B cell (primary cell): ENCODE data around the gene SERGEF.

Experiments used
- EZH2 ChIP-seq: IDR thresholded peaks from 2 replicates; pipeline ENCODE4 v1.6.1; 2012; ENCODE audit warnings: borderline replicate concordance, low read depth, mild to moderate bottlenecking, moderate library complexity, low read length; ENCODE audit not compliant: insufficient read depth, poor library complexity, severe bottlenecking
- TF ChIP-seq, protein P1 (sequence below): fragments of 200-600 bp; IDR thresholded peaks from one replicate; pipeline ENCODE4 v1.8.0; 2022; ENCODE audit warnings: antibody characterized with exemption, mild to moderate bottlenecking

DNA sequence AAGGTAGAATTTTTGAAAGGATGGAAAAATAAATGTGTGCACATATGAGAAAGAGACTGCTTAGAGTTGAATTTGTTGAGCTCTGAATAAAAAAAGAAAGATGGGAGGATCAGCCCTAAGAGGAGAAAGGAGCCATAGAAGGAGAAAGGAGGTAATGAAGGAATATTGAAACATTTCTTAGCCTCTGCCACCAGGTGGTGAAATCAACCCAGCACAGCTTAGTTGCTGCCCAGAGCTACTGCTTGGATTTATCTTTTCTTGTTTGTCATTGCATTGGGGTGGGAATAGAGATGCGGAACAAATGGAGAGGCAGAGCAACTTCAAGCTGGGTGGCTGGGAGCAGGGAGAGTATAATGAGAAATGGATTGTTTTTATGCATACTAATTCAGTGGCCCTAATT lies 80.4 kb downstream of the SERGEF start:
- TF ChIP-seq, protein P1, sequence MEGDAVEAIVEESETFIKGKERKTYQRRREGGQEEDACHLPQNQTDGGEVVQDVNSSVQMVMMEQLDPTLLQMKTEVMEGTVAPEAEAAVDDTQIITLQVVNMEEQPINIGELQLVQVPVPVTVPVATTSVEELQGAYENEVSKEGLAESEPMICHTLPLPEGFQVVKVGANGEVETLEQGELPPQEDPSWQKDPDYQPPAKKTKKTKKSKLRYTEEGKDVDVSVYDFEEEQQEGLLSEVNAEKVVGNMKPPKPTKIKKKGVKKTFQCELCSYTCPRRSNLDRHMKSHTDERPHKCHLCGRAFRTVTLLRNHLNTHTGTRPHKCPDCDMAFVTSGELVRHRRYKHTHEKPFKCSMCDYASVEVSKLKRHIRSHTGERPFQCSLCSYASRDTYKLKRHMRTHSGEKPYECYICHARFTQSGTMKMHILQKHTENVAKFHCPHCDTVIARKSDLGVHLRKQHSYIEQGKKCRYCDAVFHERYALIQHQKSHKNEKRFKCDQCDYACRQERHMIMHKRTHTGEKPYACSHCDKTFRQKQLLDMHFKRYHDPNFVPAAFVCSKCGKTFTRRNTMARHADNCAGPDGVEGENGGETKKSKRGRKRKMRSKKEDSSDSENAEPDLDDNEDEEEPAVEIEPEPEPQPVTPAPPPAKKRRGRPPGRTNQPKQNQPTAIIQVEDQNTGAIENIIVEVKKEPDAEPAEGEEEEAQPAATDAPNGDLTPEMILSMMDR: no peak
- TF ChIP-seq EZH2: no peak
